GM13977 (cell line): ENCODE measurements around the gene CYP24A1.

ENCODE experiments used
- DNase-seq: peaks from one replicate; pipeline ENCODE4 v3.0.0; 2012; ENCODE audit warnings: low spot score
- in situ Hi-C: fragments of 300-500 bp; cut with MboI; formaldehyde crosslinking; loops from one replicate; pipeline ENCODE4 v1.12.0; 2022; ENCODE audit warnings: low sequenced_read_pairs, low pct_unique_long_range_greater_than_20kb, mixed read lengths, inconsistent platforms; ENCODE audit not compliant: unreplicated experiment
- TF ChIP-seq, protein P1 (sequence below): IDR thresholded peaks from 2 replicates; pipeline ENCODE4 v1.5.1; 2012; ENCODE audit warnings: mild to moderate bottlenecking, control low read depth; ENCODE audit not compliant: insufficient read depth; ENCODE audit errors: extremely low read depth, missing control alignments

The CYP24A1 gene

DNA sequence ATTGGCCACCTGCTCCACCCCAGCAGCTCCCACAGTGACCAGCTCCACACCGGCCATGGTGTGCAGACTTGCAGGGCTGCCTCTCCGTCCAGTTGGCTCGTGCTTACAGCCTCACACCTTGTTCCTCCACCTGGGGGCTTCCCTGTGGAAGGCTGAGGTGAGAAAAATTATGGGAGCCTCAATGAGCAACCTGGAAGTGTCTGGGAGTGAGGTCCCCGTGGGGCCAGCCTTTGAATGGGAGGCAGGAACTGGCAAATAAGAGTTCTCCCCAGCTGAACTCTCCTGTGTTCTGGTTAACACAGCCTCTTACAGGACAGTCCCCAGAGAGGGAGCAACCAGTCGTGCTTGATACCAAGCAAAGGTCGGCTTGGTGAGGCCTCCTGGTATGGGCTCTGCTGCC lies 30.3 kb upstream of the CYP24A1 start:
- no peak for DNase-seq
- in situ Hi-C loops: loop anchor here (10.0 kb wide), 1 partner anchor 99 kb away; no protein-coding TSS in a partner anchor
- TF ChIP-seq, protein P1, sequence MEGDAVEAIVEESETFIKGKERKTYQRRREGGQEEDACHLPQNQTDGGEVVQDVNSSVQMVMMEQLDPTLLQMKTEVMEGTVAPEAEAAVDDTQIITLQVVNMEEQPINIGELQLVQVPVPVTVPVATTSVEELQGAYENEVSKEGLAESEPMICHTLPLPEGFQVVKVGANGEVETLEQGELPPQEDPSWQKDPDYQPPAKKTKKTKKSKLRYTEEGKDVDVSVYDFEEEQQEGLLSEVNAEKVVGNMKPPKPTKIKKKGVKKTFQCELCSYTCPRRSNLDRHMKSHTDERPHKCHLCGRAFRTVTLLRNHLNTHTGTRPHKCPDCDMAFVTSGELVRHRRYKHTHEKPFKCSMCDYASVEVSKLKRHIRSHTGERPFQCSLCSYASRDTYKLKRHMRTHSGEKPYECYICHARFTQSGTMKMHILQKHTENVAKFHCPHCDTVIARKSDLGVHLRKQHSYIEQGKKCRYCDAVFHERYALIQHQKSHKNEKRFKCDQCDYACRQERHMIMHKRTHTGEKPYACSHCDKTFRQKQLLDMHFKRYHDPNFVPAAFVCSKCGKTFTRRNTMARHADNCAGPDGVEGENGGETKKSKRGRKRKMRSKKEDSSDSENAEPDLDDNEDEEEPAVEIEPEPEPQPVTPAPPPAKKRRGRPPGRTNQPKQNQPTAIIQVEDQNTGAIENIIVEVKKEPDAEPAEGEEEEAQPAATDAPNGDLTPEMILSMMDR: no peak

DNA sequence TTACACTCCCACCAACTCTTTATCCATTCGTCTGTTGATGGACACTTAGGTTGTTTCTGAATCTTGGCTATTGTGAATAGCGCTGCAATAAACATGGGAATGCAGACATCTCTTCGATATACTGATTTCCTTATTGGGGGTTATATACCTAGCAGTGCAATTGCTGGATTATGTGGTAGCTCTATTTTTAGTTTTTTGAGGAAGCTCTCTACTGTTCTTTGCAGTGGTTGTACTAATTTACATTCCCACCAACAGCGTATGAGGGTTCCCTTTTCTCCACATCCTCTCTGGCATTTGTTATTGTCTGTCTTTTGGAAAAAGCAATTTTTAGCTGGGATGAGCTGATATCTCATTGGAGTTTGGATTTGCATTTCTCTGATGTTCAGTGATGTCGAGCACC lies 29.5 kb upstream of the CYP24A1 start:
- in situ Hi-C loops: loop anchor here (10.0 kb wide), 1 partner anchor 98 kb away; no protein-coding TSS in a partner anchor
- TF ChIP-seq, protein P1: no peak
- no peak for DNase-seq

DNA sequence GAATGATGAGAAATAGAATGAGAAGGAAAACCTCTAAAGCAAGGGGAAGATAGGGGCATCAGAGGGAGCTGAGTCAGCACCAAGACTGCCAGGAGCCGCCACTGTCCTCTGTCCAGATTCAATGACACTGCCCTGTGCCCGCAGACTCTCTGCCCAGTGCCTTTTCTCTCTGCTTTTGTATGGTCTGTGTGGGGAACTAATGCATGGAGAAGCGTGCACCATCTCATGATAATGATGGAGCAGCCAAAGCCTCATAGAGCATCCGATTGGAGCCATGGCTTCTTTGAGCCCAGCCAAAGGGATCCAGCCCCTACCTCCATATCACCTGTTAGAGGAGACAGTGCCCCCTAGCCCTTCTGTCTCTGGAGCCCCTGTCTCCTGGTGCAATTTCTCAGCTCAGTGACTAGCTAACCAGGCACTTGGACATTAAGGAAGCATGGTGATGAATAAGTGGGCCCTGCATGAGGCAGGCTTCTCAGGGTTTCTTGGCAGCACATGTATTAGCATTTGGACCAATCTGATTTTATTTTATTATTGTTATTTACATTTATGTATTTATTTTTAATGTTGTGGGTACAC lies 27.6 kb upstream of the CYP24A1 start:
- in situ Hi-C loops: loop anchor here (10.0 kb wide), 1 partner anchor 97 kb away; no protein-coding TSS in a partner anchor
- TF ChIP-seq, protein P1: no peak
- no peak for DNase-seq

DNA sequence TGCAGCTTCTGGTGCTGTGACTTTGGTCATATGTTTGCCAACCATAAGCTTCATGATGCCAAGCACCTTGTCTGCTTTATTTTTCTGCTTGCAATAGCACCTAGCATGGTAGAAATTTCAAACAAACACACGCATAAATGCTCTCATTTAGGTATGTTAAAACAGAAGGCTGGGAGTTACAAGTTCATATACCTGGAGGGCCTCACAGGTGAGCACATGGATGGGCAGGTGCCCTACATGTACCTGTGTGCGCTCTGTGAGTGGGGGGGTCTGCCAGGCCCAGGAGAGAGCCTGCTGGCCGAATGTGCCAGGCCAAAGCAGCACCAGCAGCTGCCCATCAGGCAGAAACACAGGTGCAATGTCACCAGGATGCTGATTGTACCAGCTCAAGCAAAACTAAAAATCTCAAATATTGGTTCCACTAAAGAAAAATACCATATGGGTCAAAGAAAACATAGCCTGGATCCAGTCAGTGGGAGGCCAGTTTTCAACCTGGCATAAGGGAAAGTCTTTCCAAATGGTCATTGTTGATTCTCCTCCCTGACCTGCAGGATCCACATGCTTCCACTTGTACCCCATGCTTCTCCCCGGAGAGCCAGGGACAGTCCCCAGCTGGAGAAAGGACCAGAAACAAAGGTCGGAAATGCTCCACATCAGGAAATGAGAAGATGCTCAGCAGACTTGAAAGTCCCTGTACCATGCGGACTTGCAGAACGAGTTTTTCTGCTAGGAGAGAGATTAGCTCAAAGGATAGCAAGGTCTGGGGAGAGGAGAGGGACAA lies 26.9 kb upstream of the CYP24A1 start:
- in situ Hi-C loops: loop anchor here (10.0 kb wide), 1 partner anchor 96 kb away; no protein-coding TSS in a partner anchor
- DNase-seq: no peak
- TF ChIP-seq, protein P1: no peak

DNA sequence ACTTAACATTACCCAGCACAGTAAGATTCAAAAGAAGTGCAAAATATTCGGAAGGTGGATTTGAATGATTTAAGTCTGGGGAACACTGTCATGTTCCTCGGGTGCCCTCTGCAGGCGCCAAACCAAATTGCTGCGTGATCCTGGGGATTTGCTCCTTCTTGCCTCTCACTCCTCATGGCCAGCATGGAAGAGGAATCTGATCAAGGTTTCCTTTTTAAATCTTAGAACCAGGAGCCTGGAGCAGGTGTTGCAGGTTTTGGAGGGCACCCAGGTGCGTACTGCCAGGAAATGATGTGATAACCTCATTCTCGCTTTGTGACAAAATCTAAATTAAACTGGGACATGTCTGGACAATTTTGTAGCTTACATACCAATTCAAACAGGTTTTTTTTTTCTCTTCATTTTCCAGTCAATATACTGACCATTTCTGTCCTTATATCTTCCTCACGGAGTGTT lies 26.0 kb upstream of the CYP24A1 start:
- DNase-seq: peak; percentile 64
- in situ Hi-C loops: loop anchor here (10.0 to 25.0 kb wide), 2 partner anchors 95 to 637 kb away; no protein-coding TSS in a partner anchor
- TF ChIP-seq, protein P1: peak; percentile 90

DNA sequence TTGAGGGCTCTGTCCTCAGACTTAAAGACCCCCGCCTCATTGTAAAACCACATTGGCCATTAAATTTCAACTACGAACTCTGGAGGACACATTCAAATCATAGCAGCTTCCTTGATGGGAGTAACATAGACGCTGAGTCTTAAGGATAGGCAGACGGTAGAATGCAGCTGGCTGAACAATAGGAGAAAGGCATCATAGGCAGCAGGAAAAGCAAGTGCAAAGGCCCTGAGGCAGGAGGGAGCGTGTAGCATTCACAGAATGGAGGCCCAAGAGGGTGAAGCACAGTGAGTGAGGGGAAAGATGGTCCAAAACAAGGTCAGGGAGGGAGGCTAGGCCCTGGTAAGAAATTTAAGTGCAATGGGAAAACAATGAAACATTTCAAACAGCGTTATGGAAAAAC lies 25.5 kb upstream of the CYP24A1 start:
- TF ChIP-seq, protein P1: no peak
- no peak for DNase-seq
- in situ Hi-C loops: loop anchor here (25.0 kb wide), 1 partner anchor 637 kb away; no protein-coding TSS in a partner anchor
